Body of pancreas (tissue), 4 donors: ENCODE measurements around the gene FBXL15.
A peak's percentile ranks its signal among the peaks of the same experiment; 100 is the strongest.

Experiments
- POLR2A ChIP-seq, 3 donors: fragments of 450-650 bp; IDR thresholded peaks; one replicate each; pipeline ENCODE4 v1.6.1; 2016; ENCODE audit warnings: antibody characterized with exemption in 3 of 3, mild to moderate bottlenecking in 2 of 3
- TF ChIP-seq, protein P1 (sequence below), 7 experiments: fragments of 450-650 bp in 4 of 7; fragments of 200-600 bp in 3 of 7; sonication (generic) in 3 of 7; IDR thresholded peaks; one replicate each; pipeline ENCODE4 v1.5.1; 2016 to 2019; ENCODE audit warnings: antibody characterized with exemption in 7 of 7

- TF ChIP-seq, protein P1, sequence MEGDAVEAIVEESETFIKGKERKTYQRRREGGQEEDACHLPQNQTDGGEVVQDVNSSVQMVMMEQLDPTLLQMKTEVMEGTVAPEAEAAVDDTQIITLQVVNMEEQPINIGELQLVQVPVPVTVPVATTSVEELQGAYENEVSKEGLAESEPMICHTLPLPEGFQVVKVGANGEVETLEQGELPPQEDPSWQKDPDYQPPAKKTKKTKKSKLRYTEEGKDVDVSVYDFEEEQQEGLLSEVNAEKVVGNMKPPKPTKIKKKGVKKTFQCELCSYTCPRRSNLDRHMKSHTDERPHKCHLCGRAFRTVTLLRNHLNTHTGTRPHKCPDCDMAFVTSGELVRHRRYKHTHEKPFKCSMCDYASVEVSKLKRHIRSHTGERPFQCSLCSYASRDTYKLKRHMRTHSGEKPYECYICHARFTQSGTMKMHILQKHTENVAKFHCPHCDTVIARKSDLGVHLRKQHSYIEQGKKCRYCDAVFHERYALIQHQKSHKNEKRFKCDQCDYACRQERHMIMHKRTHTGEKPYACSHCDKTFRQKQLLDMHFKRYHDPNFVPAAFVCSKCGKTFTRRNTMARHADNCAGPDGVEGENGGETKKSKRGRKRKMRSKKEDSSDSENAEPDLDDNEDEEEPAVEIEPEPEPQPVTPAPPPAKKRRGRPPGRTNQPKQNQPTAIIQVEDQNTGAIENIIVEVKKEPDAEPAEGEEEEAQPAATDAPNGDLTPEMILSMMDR (IDR thresholded peaks at IDR 0.05), result no peak
- TF ChIP-seq POLR2A (IDR thresholded peaks at IDR 0.05), result peak; percentile 44 to 81 (median 77)
Observed at GRCh38 chr10:102461187-102462054, 40.8 kb downstream of the FBXL15 start.
